AG09319 (cell line): ENCODE results near the gene CLIC2.

Source experiments
- DNase-seq: peaks from one replicate; pipeline ENCODE4 v3.0.0-alpha.2; 2010; ENCODE audit warnings: low read depth; ENCODE audit errors: extremely low read depth
- TF ChIP-seq, protein P1 (sequence below): IDR thresholded peaks from 2 replicates; pipeline ENCODE4 v1.5.1; 2011; ENCODE audit warnings: low read depth, mild to moderate bottlenecking, inconsistent platforms, low read length, moderate library complexity

Gene CLIC2

DNA sequence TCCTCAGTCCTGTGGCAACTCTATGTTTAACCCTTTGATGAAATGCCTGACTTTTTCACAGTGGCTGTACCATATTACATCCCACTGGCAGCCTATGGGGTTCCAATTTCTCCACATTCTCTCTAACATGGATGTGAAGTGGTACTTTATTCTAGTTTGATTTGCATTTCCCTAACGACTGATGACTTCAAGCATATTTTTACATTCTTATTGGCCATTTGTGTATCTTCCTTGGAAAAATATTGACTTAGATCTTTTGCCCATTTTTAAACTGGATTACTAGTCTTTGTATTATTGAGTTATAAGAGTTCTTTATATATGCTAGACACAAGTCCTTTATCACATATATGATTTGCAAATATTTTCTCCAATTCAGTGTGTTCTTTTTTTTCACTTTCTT, 68.0 kb downstream of the CLIC2 start:
- TF ChIP-seq, protein P1, sequence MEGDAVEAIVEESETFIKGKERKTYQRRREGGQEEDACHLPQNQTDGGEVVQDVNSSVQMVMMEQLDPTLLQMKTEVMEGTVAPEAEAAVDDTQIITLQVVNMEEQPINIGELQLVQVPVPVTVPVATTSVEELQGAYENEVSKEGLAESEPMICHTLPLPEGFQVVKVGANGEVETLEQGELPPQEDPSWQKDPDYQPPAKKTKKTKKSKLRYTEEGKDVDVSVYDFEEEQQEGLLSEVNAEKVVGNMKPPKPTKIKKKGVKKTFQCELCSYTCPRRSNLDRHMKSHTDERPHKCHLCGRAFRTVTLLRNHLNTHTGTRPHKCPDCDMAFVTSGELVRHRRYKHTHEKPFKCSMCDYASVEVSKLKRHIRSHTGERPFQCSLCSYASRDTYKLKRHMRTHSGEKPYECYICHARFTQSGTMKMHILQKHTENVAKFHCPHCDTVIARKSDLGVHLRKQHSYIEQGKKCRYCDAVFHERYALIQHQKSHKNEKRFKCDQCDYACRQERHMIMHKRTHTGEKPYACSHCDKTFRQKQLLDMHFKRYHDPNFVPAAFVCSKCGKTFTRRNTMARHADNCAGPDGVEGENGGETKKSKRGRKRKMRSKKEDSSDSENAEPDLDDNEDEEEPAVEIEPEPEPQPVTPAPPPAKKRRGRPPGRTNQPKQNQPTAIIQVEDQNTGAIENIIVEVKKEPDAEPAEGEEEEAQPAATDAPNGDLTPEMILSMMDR: no peak
- DNase-seq: no peak

- TF ChIP-seq, protein P1: peak; percentile 8
- DNase-seq: peak; percentile 10
Measured at GRCh38 chrX:155263854-155264628, 70.4 kb downstream of the CLIC2 start, which contains the start of gene RAB39B. RAB39B (minus strand) TSS chrX:155264491; CDS start chrX:155264288, 203 bp downstream.

DNA sequence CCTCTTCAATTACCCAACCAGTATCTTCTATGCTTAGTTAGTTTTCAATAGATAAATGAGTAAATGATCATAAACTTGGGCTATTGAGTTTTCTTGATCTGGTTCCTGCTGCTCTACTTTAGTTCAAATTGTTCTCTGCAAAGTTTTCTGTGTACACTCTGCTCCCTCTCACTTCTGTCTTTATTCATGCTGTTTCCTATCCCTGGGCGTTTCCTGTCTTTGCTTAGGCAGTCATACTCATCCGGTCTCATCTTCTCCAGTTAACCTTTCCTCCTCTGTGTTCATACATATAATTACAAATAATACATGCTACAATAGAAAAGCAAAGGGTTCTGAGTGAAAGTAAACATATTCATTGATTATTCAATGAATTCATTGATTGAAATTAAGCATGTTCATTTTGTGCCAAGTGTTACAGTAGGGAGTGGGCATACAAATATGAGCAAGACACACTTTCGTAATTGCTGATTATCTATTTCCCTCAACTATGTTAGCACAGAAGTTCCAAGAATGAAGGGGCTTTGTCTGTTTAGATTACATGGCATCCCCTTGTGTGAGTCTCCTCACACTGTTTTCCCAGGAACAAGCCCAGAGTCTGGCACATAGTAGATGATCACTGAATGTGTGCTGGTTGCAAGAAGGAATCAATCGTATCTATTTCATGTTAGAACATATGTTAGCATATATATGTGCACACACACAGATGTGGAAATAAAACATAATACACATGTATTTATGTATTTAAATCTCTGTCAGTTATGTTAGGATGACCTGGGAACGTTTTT, 71.3 kb downstream of the CLIC2 start:
- TF ChIP-seq, protein P1: no peak
- DNase-seq: no peak

DNA sequence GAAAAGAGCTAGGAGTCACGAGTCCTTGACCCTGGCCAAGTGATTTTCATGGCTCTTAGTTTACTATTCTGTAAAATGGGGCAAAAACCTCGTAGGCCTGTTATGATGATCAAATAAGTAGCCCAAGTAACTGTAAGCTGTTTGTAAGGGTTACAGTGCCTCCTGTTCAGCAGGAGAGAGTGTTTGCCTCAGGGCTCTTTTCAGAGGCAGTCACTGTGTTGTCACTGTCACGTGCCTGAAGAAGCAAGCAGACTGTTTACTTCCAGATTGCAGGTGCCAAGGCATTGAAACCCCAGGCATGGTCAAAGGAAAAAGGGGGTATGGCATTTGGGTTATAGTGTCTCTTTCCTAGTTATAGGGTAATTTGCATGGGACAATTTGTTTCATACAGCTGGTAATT, 74.7 kb downstream of the CLIC2 start:
- no peak for DNase-seq
- TF ChIP-seq, protein P1: no peak

DNA sequence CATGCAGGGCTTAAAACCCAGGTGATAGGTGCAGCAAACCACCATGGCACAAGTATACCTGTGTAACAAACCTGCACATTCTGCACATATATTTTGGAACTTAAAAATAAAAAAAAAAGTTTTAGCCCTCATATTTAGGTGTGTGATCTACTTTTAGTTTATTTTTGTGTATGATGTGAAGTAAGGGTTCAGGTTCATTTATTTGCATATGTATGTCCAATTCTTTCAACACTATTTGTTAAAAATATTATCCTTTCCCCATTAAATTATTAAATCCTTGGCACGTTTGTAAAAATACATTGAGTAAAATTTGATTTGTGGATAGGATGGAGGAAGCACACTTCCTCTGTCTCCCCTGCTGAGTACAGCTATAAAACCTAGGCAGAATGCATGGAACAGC, 83.0 kb downstream of the CLIC2 start:
- DNase-seq: no peak
- TF ChIP-seq, protein P1: no peak

- TF ChIP-seq, protein P1: no peak
- no peak for DNase-seq
Measured at GRCh38 chrX:155247497-155247896, 86.9 kb downstream of the CLIC2 start.

DNA sequence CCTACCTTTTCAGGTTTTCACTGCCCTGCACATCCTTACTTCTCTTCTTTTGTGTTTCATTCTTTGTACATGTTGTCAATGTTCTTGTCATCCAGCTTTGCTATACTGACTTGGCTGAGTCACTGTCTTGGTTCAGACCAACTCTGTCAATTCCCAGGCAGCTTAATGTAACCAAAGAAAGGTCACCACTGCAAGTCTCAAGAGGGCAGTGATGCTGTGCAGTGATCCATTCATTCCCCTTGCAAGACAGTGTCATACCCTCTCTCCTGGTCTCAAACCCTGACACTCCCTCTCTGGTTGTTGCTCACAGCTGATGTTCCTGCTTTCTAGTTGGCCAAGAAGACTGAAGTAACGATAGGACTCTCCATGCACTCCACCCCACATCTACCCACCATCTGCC, 87.7 kb downstream of the CLIC2 start:
- TF ChIP-seq, protein P1: no peak
- no peak for DNase-seq
